ENCODE data around the gene NGRN.

Gene NGRN

GRCh38 chr15:90316139-90316538 is 50.7 kb downstream of the NGRN start:
- no peak for DNase-seq (ENCODE audit: low read depth in 4 of 4, low spot score in 1 of 4)

- DNase-seq (ENCODE audit: low read depth in 4 of 4, low spot score in 1 of 4), result no peak
Observed at GRCh38 chr15:90318591-90318990, 53.1 kb downstream of the NGRN start.

GRCh38 chr15:90320062-90320884 is 54.8 kb downstream of the NGRN start:
- peak; percentile 22 to 47 (median 39) for DNase-seq (ENCODE audit: low read depth in 4 of 4, low spot score in 1 of 4)

GRCh38 chr15:90320885-90321278 is 55.4 kb downstream of the NGRN start:
- no peak for DNase-seq (ENCODE audit: low read depth in 4 of 4, low spot score in 1 of 4)

All from stimulated activated CD4-positive, alpha-beta T cell treated with anti-CD3 and anti-CD28 coated beads, Interleukin-1b, Interleukin-23, amount 100 ng/mL, for 24 hours (primary cell).